WERI-Rb-1 (cell line): ENCODE results near the gene TMEM163.
"Not testable (repeated sequence)": the region's sequence is repeated elsewhere in the genome, so short reads cannot be mapped to it uniquely, and the experiment has no call there.

Experiments
- DNase-seq: peaks from one replicate; pipeline ENCODE4 v3.0.0-alpha.2; 2020
- H3K27ac ChIP-seq: fragments of 250-450 bp; sonication (Bioruptor Pico); 2 replicates; pipeline ENCODE4 v1.5.1; 2020; ENCODE audit warnings: mild to moderate bottlenecking, moderate library complexity
- H3K27me3 ChIP-seq: fragments of 250-450 bp; sonication (Bioruptor Pico); 2 replicates; pipeline ENCODE4 v1.5.1; 2021; ENCODE audit warnings: mild to moderate bottlenecking, low read depth, moderate library complexity; ENCODE audit not compliant: insufficient read depth, severe bottlenecking
- H3K36me3 ChIP-seq: fragments of 250-450 bp; sonication (Bioruptor Pico); 2 replicates; pipeline ENCODE4 v1.5.1; 2020; ENCODE audit warnings: mild to moderate bottlenecking, moderate library complexity
- H3K4me3 ChIP-seq: 2 replicates; pipeline ENCODE4 v1.5.1; 2011; ENCODE audit warnings: low read depth, mild to moderate bottlenecking, control low read depth, low read length
- H3K9me3 ChIP-seq: fragments of 250-450 bp; sonication (Bioruptor Pico); 2 replicates; pipeline ENCODE4 v1.5.1; 2021; ENCODE audit warnings: mild to moderate bottlenecking, moderate library complexity; ENCODE audit not compliant: severe bottlenecking
- CTCF ChIP-seq: IDR thresholded peaks from 2 replicates; pipeline ENCODE4 v1.5.1; 2011; ENCODE audit warnings: low read depth, mild to moderate bottlenecking, control low read depth, inconsistent platforms, low read length

The TMEM163 gene

GRCh38 chr2:134762508-134762907 is 43.7 kb upstream of the TMEM163 start:
- Histone ChIP-seq H3K4me3 (no peak overlapping the region), H3K27me3 (peaks cover 63% of the 10 kb centered on the region), H3K27ac (no peak overlapping the region), H3K9me3 (peaks cover 7% of the 10 kb centered on the region), H3K36me3 (no peaks in the 10 kb centered on the region)
- TF ChIP-seq CTCF = no peak
- DNase-seq = no peak

- peaks cover 7% of the 10 kb centered on the region for H3K9me3 ChIP-seq
- no peak overlapping the region for H3K27ac ChIP-seq
- TF ChIP-seq CTCF = no peak
- no peak for DNase-seq
- peaks cover 52% of the 10 kb centered on the region for H3K27me3 ChIP-seq
- H3K36me3 ChIP-seq = no peaks in the 10 kb centered on the region
- H3K4me3 ChIP-seq = no peak overlapping the region
Observed at GRCh38 chr2:134760385-134760784, 41.6 kb upstream of the TMEM163 start.

- H3K4me3 ChIP-seq = no peak overlapping the region
- H3K27me3 ChIP-seq = peaks cover 46% of the 10 kb centered on the region
- DNase-seq = no peak
- H3K27ac ChIP-seq = no peak overlapping the region
- no peaks in the 10 kb centered on the region for H3K36me3 ChIP-seq
- TF ChIP-seq CTCF = no peak
- no peaks in the 10 kb centered on the region for H3K9me3 ChIP-seq
Observed at GRCh38 chr2:134758633-134759032, 39.8 kb upstream of the TMEM163 start.

GRCh38 chr2:134751981-134752380 is 33.2 kb upstream of the TMEM163 start:
- not testable (repeated sequence) for H3K4me3 ChIP-seq, H3K9me3 ChIP-seq, DNase-seq, H3K27ac ChIP-seq, H3K36me3 ChIP-seq
- H3K27me3 ChIP-seq = peaks cover 37% of the 10 kb centered on the region

- H3K27ac ChIP-seq = no peak overlapping the region
- no peaks in the 10 kb centered on the region for H3K36me3 ChIP-seq
- no peak overlapping the region for H3K4me3 ChIP-seq
- H3K9me3 ChIP-seq = peaks cover under 1% of the 10 kb centered on the region
- TF ChIP-seq CTCF = no peak
- peaks cover 14% of the 10 kb centered on the region for H3K27me3 ChIP-seq
- no peak for DNase-seq
Observed at GRCh38 chr2:134745546-134745945, 26.7 kb upstream of the TMEM163 start.

GRCh38 chr2:134745023-134745422 is 26.2 kb upstream of the TMEM163 start:
- Histone ChIP-seq H3K27ac (no peak overlapping the region), H3K4me3 (no peak overlapping the region), H3K27me3 (peaks cover 14% of the 10 kb centered on the region), H3K36me3 (no peaks in the 10 kb centered on the region), H3K9me3 (no peaks in the 10 kb centered on the region)
- no peak for TF ChIP-seq CTCF
- no peak for DNase-seq
